Tibial artery (tissue), 4 donors: ENCODE measurements around the gene LTO1.
"Not testable (repeated sequence)": the region's sequence is repeated elsewhere in the genome, so short reads cannot be mapped to it uniquely, and the experiment has no call there.

Experiments used
- DNase-seq, 2 donors: peaks; one replicate each; pipeline ENCODE4 v3.0.0-alpha.2; 2019
- H3K27ac ChIP-seq, 2 donors: fragments of 200-600 bp; sonication (generic) in 1 of 2; 1 replicate in 1 of 2; 2 replicates in 1 of 2; pipeline ENCODE4 v1.5.1; 2018 to 2019; ENCODE audit warnings: mild to moderate bottlenecking in 1 of 2
- H3K27me3 ChIP-seq, 2 donors: fragments of 200-600 bp; sonication (generic) in 1 of 2; one replicate each; pipeline versions ENCODE4 v1.5.1 to v1.6.0; 2016 to 2019
- H3K36me3 ChIP-seq, 3 donors: fragments of 200-600 bp; sonication (generic) in 2 of 3; one replicate each; pipeline ENCODE4 v1.5.1; 2016 to 2019; ENCODE audit warnings: mild to moderate bottlenecking in 2 of 3
- H3K4me1 ChIP-seq, 4 donors: fragments of 200-600 bp; sonication (generic) in 2 of 4; 1 replicate in 3 of 4; 2 replicates in 1 of 4; pipeline ENCODE4 v1.5.1; 2016 to 2019
- H3K4me3 ChIP-seq, 2 donors: fragments of 200-600 bp; sonication (generic) in 1 of 2; 1 replicate in 1 of 2; 2 replicates in 1 of 2; pipeline ENCODE4 v1.5.1; 2018 to 2019; ENCODE audit warnings: mild to moderate bottlenecking in 2 of 2
- H3K9me3 ChIP-seq, 3 donors: fragments of 200-600 bp; sonication (generic) in 1 of 3; one replicate each; pipeline ENCODE4 v1.5.1; 2016 to 2019
- intact Hi-C: fragments of 100-400 bp; cut with DNase I; formaldehyde crosslinking; loops from one replicate; pipeline ENCODE4 v1.15.0; 2023; ENCODE audit warnings: low total_unique reads
- TF ChIP-seq, protein P1 (sequence below), 2 experiments: fragments of 200-600 bp in 1 of 2; fragments of 450-650 bp in 1 of 2; IDR thresholded peaks; one replicate each; pipeline ENCODE4 v1.5.1; 2017 to 2019; ENCODE audit warnings: antibody characterized with exemption in 2 of 2, mild to moderate bottlenecking in 1 of 2, moderate library complexity in 1 of 2

The LTO1 gene

DNA sequence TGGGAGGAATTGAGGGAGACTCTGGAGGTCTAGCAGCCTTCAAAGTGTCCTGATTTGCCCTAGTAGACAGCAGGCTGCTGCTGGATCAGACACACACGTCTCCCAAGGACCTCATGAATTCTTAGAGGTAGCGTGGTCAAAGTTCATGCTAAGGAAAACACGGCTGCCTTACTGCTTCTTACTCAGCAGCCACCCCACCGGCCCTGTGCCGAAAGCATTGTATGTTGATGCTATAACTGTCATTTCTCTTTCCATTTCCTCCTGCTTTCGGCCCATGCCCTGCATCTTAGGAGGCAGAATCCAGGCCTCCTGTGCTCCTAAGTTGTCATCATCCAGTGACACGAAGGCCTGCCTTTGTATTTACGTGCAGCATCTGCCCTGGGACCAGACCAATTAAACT is 44.7 kb downstream of the LTO1 start:
- Histone ChIP-seq H3K4me3 (no peak overlapping the region), H3K9me3 (no peaks in the 10 kb centered on the region), H3K27me3 (peaks cover 0 to 2% of the 10 kb centered on the region in 2 donors), H3K36me3 (no peaks in the 10 kb centered on the region), H3K27ac (no peak overlapping the region), H3K4me1 (no peaks in the 10 kb centered on the region)
- DNase-seq: no peak
- intact Hi-C loops: no loop called here
- TF ChIP-seq, protein P1, sequence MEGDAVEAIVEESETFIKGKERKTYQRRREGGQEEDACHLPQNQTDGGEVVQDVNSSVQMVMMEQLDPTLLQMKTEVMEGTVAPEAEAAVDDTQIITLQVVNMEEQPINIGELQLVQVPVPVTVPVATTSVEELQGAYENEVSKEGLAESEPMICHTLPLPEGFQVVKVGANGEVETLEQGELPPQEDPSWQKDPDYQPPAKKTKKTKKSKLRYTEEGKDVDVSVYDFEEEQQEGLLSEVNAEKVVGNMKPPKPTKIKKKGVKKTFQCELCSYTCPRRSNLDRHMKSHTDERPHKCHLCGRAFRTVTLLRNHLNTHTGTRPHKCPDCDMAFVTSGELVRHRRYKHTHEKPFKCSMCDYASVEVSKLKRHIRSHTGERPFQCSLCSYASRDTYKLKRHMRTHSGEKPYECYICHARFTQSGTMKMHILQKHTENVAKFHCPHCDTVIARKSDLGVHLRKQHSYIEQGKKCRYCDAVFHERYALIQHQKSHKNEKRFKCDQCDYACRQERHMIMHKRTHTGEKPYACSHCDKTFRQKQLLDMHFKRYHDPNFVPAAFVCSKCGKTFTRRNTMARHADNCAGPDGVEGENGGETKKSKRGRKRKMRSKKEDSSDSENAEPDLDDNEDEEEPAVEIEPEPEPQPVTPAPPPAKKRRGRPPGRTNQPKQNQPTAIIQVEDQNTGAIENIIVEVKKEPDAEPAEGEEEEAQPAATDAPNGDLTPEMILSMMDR (IDR thresholded peaks at IDR 0.05): no peak

DNA sequence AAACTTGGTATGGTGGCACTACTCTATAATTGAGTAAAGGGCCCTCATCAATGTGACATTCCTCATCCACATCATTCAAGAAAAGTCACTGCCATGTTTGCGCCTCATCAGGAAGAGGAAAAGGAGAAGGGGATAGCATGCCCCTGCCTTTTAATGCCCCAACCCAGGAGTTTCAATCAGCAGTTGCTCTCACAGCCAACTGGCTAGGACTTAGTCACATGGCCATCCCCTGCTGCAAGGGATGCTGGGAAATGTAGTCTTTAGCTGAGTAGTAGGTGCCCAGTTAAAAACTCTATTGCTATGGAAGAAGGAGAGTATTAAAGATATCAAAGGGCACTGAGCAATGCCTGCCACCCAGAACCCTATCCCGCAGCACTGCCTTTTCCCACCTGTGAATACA is 45.1 kb downstream of the LTO1 start:
- H3K4me3 ChIP-seq: no peak overlapping the region
- H3K36me3 ChIP-seq: no peaks in the 10 kb centered on the region
- TF ChIP-seq, protein P1 (IDR thresholded peaks at IDR 0.05): no peak
- H3K9me3 ChIP-seq: no peaks in the 10 kb centered on the region
- intact Hi-C loops: no loop called here
- H3K27me3 ChIP-seq: peaks cover 0 to 2% of the 10 kb centered on the region in 2 donors
- no peak overlapping the region for H3K27ac ChIP-seq
- no peak for DNase-seq
- no peaks in the 10 kb centered on the region for H3K4me1 ChIP-seq

DNA sequence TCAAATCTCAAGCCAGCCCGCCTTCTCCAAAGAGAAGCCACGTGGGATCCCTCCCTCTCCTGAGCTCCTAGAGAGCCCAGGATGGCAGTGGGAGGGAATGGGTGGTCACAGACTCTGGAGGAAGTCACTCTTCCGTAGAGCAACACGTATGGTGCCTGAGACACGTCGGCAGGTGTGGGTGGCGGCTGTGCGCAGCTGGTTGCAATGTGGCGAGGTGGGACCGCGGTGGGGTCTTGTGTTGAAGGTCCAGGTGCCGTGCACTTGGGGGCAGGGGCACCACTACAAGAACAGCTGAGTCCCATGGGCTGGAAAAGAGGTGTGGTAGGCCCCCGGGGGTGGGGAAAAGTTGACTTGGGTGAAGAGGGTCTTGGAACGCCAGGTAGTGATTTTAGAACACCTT is 47.6 kb downstream of the LTO1 start:
- no peak for DNase-seq
- no peaks in the 10 kb centered on the region for H3K4me1 ChIP-seq
- TF ChIP-seq, protein P1 (IDR thresholded peaks at IDR 0.05): no peak
- H3K27me3 ChIP-seq: peaks cover 0 to 2% of the 10 kb centered on the region in 2 donors
- no peaks in the 10 kb centered on the region for H3K36me3 ChIP-seq
- intact Hi-C loops: no loop called here
- H3K9me3 ChIP-seq: no peaks in the 10 kb centered on the region
- no peak overlapping the region for H3K27ac ChIP-seq
- H3K4me3 ChIP-seq: no peak overlapping the region

DNA sequence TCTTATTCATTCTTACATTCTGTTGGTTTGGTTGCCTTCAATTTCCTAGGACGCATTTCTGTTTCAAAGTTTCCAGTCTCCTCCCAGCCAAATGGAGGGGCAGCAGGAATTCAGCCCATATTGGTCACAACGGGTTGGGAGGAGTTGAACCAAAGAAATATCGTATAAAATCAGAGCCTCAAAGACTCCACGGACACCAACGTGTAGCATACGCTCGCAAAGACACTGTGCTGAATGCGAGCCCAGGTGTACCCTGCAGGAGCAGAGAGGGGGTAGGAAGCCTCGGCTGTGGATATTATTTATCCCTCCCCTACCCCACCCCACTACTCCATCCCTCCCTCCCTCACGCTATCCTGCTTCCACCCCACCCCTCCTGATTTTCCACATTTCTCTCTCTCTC is 49.7 kb downstream of the LTO1 start:
- intact Hi-C loops: no loop called here
- DNase-seq: no peak
- TF ChIP-seq, protein P1 (IDR thresholded peaks at IDR 0.05): no peak
- Histone ChIP-seq H3K9me3 (no peaks in the 10 kb centered on the region), H3K27ac (no peak overlapping the region), H3K4me1 (no peaks in the 10 kb centered on the region), H3K36me3 (no peaks in the 10 kb centered on the region), H3K27me3 (peaks cover 0 to 2% of the 10 kb centered on the region in 2 donors), H3K4me3 (no peak overlapping the region)

DNA sequence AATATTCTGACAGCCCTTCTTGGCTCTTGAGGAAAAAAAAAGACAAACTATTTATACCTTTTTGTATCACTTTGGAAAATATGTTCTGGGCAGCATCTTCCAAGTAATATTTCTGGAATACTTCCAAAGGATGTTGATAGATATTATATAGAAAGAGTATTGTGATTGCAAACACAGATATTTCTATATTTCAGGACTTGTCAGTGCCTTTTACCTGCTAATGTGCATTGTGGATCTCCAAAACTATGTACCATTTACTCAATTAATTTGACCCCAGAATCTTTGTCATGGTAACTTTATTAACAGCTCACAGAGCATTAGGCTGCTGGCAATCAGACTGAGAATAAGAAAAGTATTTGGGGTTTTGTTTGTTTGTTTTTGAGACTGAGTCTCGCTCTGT is 50.9 kb downstream of the LTO1 start:
- no peaks in the 10 kb centered on the region for H3K36me3 ChIP-seq
- H3K27me3 ChIP-seq: peaks cover 0 to 2% of the 10 kb centered on the region in 2 donors
- H3K9me3 ChIP-seq: no peaks in the 10 kb centered on the region
- intact Hi-C loops: no loop called here
- no peak overlapping the region for H3K27ac ChIP-seq
- DNase-seq: no peak
- no peaks in the 10 kb centered on the region for H3K4me1 ChIP-seq
- TF ChIP-seq, protein P1 (IDR thresholded peaks at IDR 0.05): no peak
- no peak overlapping the region for H3K4me3 ChIP-seq

DNA sequence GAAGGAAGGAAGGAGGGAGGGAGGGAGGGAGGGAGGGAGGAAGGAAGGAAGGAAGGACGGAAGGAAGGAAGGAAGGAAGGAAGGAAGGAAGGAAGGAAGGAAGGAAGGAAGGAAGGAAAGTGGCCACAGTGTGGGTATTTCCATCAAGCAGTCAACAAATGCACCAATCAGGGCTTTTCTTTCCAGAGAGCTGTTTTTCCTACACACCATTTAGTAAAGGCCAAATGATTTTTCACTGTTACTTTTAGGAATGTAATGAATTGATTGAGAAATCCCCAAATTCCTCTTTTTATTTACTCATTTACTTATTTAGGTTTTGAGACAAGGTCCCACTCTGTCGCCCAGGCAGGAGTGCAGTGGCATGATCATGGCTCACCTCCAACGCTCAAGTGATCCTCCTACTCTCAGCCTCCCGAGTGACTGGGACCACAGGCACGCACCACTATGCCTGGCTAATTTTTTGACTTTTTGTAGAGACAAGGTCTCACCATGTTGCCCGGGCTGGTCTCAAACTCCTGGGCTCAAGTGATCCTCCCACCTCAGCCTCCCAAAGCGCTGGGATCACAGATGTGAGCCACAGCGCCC is 53.0 kb downstream of the LTO1 start:
- H3K27ac ChIP-seq, H3K4me3 ChIP-seq, H3K36me3 ChIP-seq, DNase-seq, H3K4me1 ChIP-seq, intact Hi-C loops, H3K9me3 ChIP-seq, H3K27me3 ChIP-seq: not testable (repeated sequence)
